HEK293 (cell line): ENCODE measurements around the gene DIP2C.

Experiments used
- KLF8 ChIP-seq: fragments of 450-650 bp; formaldehyde crosslinking; IDR thresholded peaks from 2 replicates; pipeline ENCODE4 v1.5.1; 2016; ENCODE audit warnings: missing biosample characterization, missing genetic modification characterization
- PRDM1 ChIP-seq: fragments of 450-650 bp; formaldehyde crosslinking; IDR thresholded peaks from 2 replicates; pipeline ENCODE4; 2016; ENCODE audit warnings: missing biosample characterization, missing genetic modification characterization
- PRDM10 ChIP-seq: fragments of 450-650 bp; formaldehyde crosslinking; IDR thresholded peaks from 2 replicates; pipeline ENCODE4 v1.5.1; 2016; ENCODE audit warnings: missing biosample characterization, missing genetic modification characterization
- REST ChIP-seq: fragments of 450-650 bp; formaldehyde crosslinking; IDR thresholded peaks from 2 replicates; pipeline ENCODE4 v1.5.1; 2016; ENCODE audit warnings: missing biosample characterization, missing genetic modification characterization
- TCF7L2 ChIP-seq: IDR thresholded peaks from 2 replicates; pipeline ENCODE4 v1.6.1; 2011; ENCODE audit warnings: low read depth, mild to moderate bottlenecking, inconsistent platforms, low read length, moderate library complexity, borderline replicate concordance
- YY1 ChIP-seq: fragments of 450-650 bp; formaldehyde crosslinking; IDR thresholded peaks from 2 replicates; pipeline ENCODE4 v1.5.1; 2018; ENCODE audit warnings: missing biosample characterization, missing genetic modification characterization
- ZNF274 ChIP-seq, 2 experiments: fragments of 200-500 bp in 1 of 2; fragments of 450-650 bp in 1 of 2; sonication (Bioruptor generic) in 1 of 2; formaldehyde crosslinking in 1 of 2; IDR thresholded peaks; 2 replicates each; pipeline versions ENCODE4 v1.5.1 to v1.6.1; 2014 to 2016; ENCODE audit warnings: borderline replicate concordance in 1 of 2, inconsistent platforms in 1 of 2, low read length in 1 of 2, missing biosample characterization in 1 of 2, missing genetic modification characterization in 1 of 2
- ZNF510 ChIP-seq: fragments of 450-650 bp; formaldehyde crosslinking; IDR thresholded peaks from 2 replicates; pipeline ENCODE4 v1.5.1; 2018; ENCODE audit warnings: mild to moderate bottlenecking, missing genetic modification characterization, missing biosample characterization; ENCODE audit not compliant: insufficient replicate concordance
- ZNF561 ChIP-seq: fragments of 450-650 bp; IDR thresholded peaks from 2 replicates; pipeline ENCODE4 v1.5.1; 2018; ENCODE audit warnings: missing biosample characterization, missing genetic modification characterization, borderline replicate concordance
- ZNF707 ChIP-seq: fragments of 450-650 bp; formaldehyde crosslinking; IDR thresholded peaks from 2 replicates; pipeline ENCODE4 v1.5.1; 2016; ENCODE audit warnings: missing biosample characterization, missing genetic modification characterization
- ZNF843 ChIP-seq: fragments of 450-650 bp; formaldehyde crosslinking; IDR thresholded peaks from 2 replicates; pipeline ENCODE4 v1.5.1; 2016; ENCODE audit warnings: missing biosample characterization, missing genetic modification characterization
- ZSCAN30 ChIP-seq: fragments of 450-650 bp; IDR thresholded peaks from 2 replicates; pipeline ENCODE4 v1.5.1; 2018; ENCODE audit warnings: missing biosample characterization, mild to moderate bottlenecking, missing genetic modification characterization, moderate library complexity
- TF ChIP-seq, protein P1 (sequence below): fragments of 450-650 bp; formaldehyde crosslinking; IDR thresholded peaks from 2 replicates; pipeline ENCODE4 v1.5.1; 2016; ENCODE audit warnings: missing biosample characterization, missing genetic modification characterization
- TF ChIP-seq, protein P2 (sequence below): fragments of 450-650 bp; IDR thresholded peaks from 2 replicates; pipeline ENCODE4 v1.5.1; 2018; ENCODE audit warnings: missing biosample characterization, mild to moderate bottlenecking, missing genetic modification characterization

DNA sequence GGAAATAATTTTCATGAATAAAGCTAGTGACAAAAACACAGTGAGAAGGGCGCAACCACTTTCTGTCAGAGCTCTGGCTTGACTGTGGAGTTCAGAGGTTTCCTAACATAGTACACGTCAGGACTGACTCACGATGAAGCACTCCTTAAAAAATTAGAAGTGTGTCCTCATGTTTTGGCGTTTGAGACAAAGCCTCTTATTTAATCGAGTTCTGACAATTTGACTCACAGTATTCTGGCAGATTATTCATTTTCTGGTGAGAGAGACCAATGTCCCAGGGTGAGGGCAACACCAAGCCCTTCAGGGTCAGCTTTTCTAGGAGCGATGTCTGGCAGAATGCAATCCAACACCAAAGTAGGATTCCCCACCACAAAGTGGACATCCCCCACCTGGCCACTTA is 108.7 kb downstream of the DIP2C start:
- TF ChIP-seq YY1 (no peak), TCF7L2 (no peak), REST (tag by site-specific recombination) (no peak), ZNF707 (tag by site-specific recombination) (no peak), KLF8 (no peak), PRDM10 (tag by site-specific recombination) (no peak), ZNF274 (IDR thresholded peaks at IDR 0.05; ENCODE audit: low read length) (no peak), ZNF274 (tag by site-specific recombination; IDR thresholded peaks at IDR 0.05; ENCODE audit: borderline replicate concordance) (no peak), ZNF510 (tag by site-specific recombination) (no peak), ZNF561 (tag by site-specific recombination) (no peak), ZSCAN30 (tag by site-specific recombination) (no peak), PRDM1 (no peak), ZNF843 (tag by site-specific recombination) (no peak)
- TF ChIP-seq, protein P1, sequence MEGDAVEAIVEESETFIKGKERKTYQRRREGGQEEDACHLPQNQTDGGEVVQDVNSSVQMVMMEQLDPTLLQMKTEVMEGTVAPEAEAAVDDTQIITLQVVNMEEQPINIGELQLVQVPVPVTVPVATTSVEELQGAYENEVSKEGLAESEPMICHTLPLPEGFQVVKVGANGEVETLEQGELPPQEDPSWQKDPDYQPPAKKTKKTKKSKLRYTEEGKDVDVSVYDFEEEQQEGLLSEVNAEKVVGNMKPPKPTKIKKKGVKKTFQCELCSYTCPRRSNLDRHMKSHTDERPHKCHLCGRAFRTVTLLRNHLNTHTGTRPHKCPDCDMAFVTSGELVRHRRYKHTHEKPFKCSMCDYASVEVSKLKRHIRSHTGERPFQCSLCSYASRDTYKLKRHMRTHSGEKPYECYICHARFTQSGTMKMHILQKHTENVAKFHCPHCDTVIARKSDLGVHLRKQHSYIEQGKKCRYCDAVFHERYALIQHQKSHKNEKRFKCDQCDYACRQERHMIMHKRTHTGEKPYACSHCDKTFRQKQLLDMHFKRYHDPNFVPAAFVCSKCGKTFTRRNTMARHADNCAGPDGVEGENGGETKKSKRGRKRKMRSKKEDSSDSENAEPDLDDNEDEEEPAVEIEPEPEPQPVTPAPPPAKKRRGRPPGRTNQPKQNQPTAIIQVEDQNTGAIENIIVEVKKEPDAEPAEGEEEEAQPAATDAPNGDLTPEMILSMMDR (tag by site-specific recombination): no peak
- TF ChIP-seq, protein P2, sequence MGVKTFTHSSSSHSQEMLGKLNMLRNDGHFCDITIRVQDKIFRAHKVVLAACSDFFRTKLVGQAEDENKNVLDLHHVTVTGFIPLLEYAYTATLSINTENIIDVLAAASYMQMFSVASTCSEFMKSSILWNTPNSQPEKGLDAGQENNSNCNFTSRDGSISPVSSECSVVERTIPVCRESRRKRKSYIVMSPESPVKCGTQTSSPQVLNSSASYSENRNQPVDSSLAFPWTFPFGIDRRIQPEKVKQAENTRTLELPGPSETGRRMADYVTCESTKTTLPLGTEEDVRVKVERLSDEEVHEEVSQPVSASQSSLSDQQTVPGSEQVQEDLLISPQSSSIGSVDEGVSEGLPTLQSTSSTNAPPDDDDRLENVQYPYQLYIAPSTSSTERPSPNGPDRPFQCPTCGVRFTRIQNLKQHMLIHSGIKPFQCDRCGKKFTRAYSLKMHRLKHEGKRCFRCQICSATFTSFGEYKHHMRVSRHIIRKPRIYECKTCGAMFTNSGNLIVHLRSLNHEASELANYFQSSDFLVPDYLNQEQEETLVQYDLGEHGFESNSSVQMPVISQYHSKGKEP (tag by site-specific recombination): no peak
